Gastroesophageal sphincter (tissue), 3 donors: ENCODE results near the gene EXOC4.

Source experiments
- POLR2AphosphoS5 ChIP-seq: sonication (generic); formaldehyde crosslinking; IDR thresholded peaks from one replicate; pipeline ENCODE4 v1.6.1; 2017; ENCODE audit warnings: antibody characterized with exemption
- TF ChIP-seq, protein P1 (sequence below), 4 experiments: fragments of 200-600 bp in 2 of 4; fragments of 450-650 bp in 2 of 4; sonication (generic) in 1 of 4; IDR thresholded peaks; one replicate each; pipeline ENCODE4 v1.5.1; 2017 to 2019; ENCODE audit warnings: antibody characterized with exemption in 4 of 4, mild to moderate bottlenecking in 2 of 4, moderate library complexity in 2 of 4

DNA sequence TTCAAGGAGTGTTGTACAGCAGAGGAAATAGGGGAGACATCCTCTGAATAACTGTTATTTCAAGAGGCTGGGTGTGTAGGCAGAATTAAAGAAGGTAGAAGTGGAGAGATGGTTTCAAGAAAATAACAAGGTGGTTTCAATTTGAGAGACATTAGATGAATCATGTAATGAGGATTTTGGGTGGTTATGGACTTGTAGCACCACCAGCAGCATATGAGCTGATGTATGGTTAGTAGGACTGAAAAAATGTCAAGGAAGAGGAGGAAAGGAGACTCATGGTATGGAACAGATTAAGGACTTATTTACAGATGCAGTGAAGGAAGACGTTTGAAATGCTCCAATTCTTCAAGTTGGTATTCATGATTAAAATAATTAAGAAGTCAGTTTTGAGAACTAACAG, 166.2 kb downstream of the EXOC4 start:
- TF ChIP-seq, protein P1, sequence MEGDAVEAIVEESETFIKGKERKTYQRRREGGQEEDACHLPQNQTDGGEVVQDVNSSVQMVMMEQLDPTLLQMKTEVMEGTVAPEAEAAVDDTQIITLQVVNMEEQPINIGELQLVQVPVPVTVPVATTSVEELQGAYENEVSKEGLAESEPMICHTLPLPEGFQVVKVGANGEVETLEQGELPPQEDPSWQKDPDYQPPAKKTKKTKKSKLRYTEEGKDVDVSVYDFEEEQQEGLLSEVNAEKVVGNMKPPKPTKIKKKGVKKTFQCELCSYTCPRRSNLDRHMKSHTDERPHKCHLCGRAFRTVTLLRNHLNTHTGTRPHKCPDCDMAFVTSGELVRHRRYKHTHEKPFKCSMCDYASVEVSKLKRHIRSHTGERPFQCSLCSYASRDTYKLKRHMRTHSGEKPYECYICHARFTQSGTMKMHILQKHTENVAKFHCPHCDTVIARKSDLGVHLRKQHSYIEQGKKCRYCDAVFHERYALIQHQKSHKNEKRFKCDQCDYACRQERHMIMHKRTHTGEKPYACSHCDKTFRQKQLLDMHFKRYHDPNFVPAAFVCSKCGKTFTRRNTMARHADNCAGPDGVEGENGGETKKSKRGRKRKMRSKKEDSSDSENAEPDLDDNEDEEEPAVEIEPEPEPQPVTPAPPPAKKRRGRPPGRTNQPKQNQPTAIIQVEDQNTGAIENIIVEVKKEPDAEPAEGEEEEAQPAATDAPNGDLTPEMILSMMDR (IDR thresholded peaks at IDR 0.05) = no peak
- no peak for TF ChIP-seq POLR2AphosphoS5
